Left colon (tissue), 2 donors: ENCODE measurements around the gene RAX. TPM values are rescaled to one million over a fixed set of nuclear protein-coding genes. Genes with fewer than 3 reads are reported as not detected.

Source experiments
- ATAC-seq: fragments of 200-7000 bp; cut with Tn5 transposase; one replicate; pipeline ENCODE4 v1.9.1; 2020; ENCODE audit warnings: mild to moderate bottlenecking, moderate library complexity
- DNase-seq, 2 donors: peaks; one replicate each; pipeline ENCODE4 v3.0.0-alpha.2; 2020
- intact Hi-C, 2 donors: fragments of 100-400 bp; cut with DNase I in 1 of 2; cut with micrococcal nuclease in 1 of 2; formaldehyde crosslinking; loops; one replicate each; pipeline versions ENCODE4 v1.11.2 to v1.14.0; 2022; cut with DNase I, micrococcal nuclease
- total RNA-seq, 2 donors: library from RNA; stranded (reverse); fragmentation: NEBNext Ultra II Directional; extraction: Animal tissue kit (Norgen Biotek cat#: 25700); gene quantifications; one replicate each; pipeline ENCODE4 v1.2.1, GENCODE V29; 2021
- donor health status: DM: no; HTN: no; CAD: no.
- donor health status: DM: yes; HTN: yes; CAD: no.

The RAX gene
- total RNA-seq, 2 donors from 2014 or later = not detected

DNA sequence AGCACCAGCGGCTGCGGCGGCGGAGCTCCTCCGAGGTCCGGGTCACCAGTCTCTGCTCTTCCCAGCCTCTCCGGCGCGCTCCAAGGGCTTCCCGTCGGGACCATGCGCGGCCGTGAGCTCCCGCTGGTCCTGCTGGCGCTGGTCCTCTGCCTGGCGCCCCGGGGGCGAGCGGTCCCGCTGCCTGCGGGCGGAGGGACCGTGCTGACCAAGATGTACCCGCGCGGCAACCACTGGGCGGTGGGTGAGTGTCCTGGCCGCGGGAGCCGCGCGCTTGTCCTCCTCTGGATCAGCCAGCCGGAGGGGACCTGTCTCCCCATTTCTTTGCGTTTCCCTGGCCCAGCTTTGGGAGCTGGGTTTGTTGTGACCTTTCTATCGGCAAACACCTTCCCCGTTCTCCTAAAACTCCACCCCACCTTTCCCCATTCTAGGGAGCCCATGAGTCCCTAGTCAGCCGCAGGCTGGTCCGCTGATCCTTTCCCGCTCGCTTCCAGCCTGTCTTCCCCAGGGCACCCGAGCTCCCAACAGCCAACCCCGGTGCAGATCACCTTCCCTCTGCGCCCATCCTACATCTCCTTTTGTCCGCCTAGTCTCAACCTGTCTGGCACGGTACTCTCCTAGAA, 53.0 kb downstream of the RAX start:
- ATAC-seq (no peak), DNase-seq (no peak)
- intact Hi-C loops = no loop called here

- no peak for ATAC-seq
- DNase-seq = no peak
- intact Hi-C loops = no loop called here
These were observed 53.5 kb downstream of the RAX start, which contains the start of gene GRP for GRCh38 chr18:59219672-59220163. Gene GRP, plus strand, starts transcription at chr18:59220158. Its CDS starts 108 bp downstream, at chr18:59220266.

DNA sequence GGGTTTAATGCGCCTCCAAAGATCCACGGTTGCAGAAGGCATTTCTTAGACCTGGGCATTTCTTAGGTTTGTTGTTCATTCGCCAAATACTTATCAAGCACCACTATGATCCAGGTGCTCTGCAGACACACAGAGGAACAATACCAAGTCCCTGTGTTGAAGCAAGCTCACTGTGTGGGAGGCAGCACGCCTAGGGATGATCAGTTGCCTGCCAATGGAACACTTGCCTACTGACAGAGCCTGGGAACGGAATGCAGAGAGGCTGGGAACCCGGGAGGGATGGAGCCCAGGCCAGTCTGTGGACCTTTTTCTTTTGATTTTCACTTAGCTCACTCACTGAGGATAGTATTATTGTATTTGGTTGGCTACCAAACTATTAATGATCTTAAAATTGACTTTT, 55.2 kb downstream of the RAX start:
- DNase-seq (no peak), ATAC-seq (no peak)
- intact Hi-C loops = no loop called here

Other genes with a start within 250 kb of the RAX start
- gene SEC11C, start 133.6 kb downstream of the RAX start, total RNA-seq = 10 to 100 TPM; 59.8 to 60.4 TPM
- gene GRP, start 53.3 kb downstream of the RAX start, total RNA-seq = under 1 TPM in 1 of 2 donors, not detected in 1; 0.81 TPM
- gene CPLX4, start 45.2 kb upstream of the RAX start, total RNA-seq = not detected
- gene LMAN1, start 85.8 kb upstream of the RAX start, total RNA-seq = 10 to 100 TPM; 44.1 to 46.8 TPM